OCI-LY7 (cell line): Measurements from ENCODE around the gene ZNF750. TPM values are rescaled to one million over a fixed set of nuclear protein-coding genes. Genes with fewer than 3 reads are reported as not detected.

Source experiments
- BruUV-seq: library from RNA; stranded (reverse); fragments of 400-500 nt; replicated peaks from 2 replicates; lab custom pipeline; 2021; lab: Mats Ljungman, UMichigan
- CTCF ChIA-PET: fragments of 300-600 bp; sonication (Branson Sonifier 250); formaldehyde crosslinking; loops from one replicate; lab custom pipeline; 2022; ENCODE audit warnings: antibody characterized with exemption; ENCODE audit not compliant: unreplicated experiment; lab: Charles Lee
- POLR2A ChIA-PET: fragments of 300-600 bp; sonication (Branson Sonifier 250); formaldehyde crosslinking; loops from one replicate; lab custom pipeline; 2022; ENCODE audit warnings: antibody characterized with exemption; lab: Charles Lee
- DNase-seq: peaks from one replicate; pipeline ENCODE4 v3.0.0-alpha.2; 2015; ENCODE audit warnings: low spot score
- H2AFZ ChIP-seq: fragments of 200-600 bp; sonication (generic), shearing (Covaris generic); 2 replicates; pipeline ENCODE4 v1.6.1; 2014; ENCODE audit warnings: mild to moderate bottlenecking, antibody characterized with exemption, low read length, moderate library complexity
- H3K27ac ChIP-seq: fragments of 200-600 bp; sonication (generic); 2 replicates; pipeline ENCODE4 v1.5.1; 2014; ENCODE audit warnings: mixed run types, low read depth, mild to moderate bottlenecking, moderate library complexity, low read length, inconsistent platforms; ENCODE audit not compliant: poor library complexity, severe bottlenecking
- H3K36me3 ChIP-seq: fragments of 200-600 bp; sonication (generic); 2 replicates; pipeline ENCODE4 v1.6.1; 2014; ENCODE audit warnings: mild to moderate bottlenecking, antibody characterized with exemption, low read length, moderate library complexity, mixed read lengths; ENCODE audit not compliant: insufficient read depth
- H3K4me1 ChIP-seq: fragments of 200-600 bp; sonication (generic); 2 replicates; pipeline ENCODE4 v1.5.1; 2014; ENCODE audit warnings: mild to moderate bottlenecking, low read length; ENCODE audit not compliant: insufficient read depth, poor library complexity, severe bottlenecking
- H3K4me2 ChIP-seq: fragments of 200-600 bp; sonication (generic); 2 replicates; pipeline ENCODE4 v1.6.1; 2014; ENCODE audit warnings: mild to moderate bottlenecking, low read length
- H3K4me3 ChIP-seq: fragments of 200-600 bp; sonication (generic); 2 replicates; pipeline ENCODE4 v1.5.1; 2014; ENCODE audit warnings: mild to moderate bottlenecking, low read depth, low read length; ENCODE audit not compliant: poor library complexity, severe bottlenecking
- H3K79me2 ChIP-seq: fragments of 200-600 bp; sonication (generic); 2 replicates; pipeline ENCODE4 v1.6.1; 2016; ENCODE audit warnings: low read depth, mild to moderate bottlenecking, low read length, moderate library complexity, mixed read lengths; ENCODE audit not compliant: insufficient read depth
- H3K9me2 ChIP-seq: fragments of 200-600 bp; sonication (generic); 2 replicates; pipeline ENCODE4 v1.6.1; 2016; ENCODE audit warnings: mild to moderate bottlenecking, low read length, mixed read lengths; ENCODE audit not compliant: insufficient read depth
- H3K9me3 ChIP-seq: fragments of 200-600 bp; sonication (generic); 2 replicates; pipeline ENCODE4 v1.6.1; 2014; ENCODE audit warnings: mild to moderate bottlenecking, mixed run types, low read length, mixed read lengths
- H4K20me1 ChIP-seq: fragments of 200-600 bp; sonication (generic); 2 replicates; pipeline ENCODE4 v1.6.1; 2014; ENCODE audit warnings: mild to moderate bottlenecking, antibody characterized with exemption, low read length, moderate library complexity, mixed read lengths; ENCODE audit not compliant: insufficient read depth
- EZH2phosphoT487 ChIP-seq: fragments of 200-600 bp; sonication (generic); IDR thresholded peaks from 2 replicates; pipeline ENCODE4 v1.6.1; 2018; ENCODE audit warnings: low read depth, borderline replicate concordance, mild to moderate bottlenecking, mixed run types, antibody characterized with exemption, low read length, moderate library complexity, mixed read lengths
- intact Hi-C: fragments of 100-400 bp; cut with micrococcal nuclease; formaldehyde crosslinking; loops from one replicate; pipeline ENCODE4 v1.10.0; 2022; ENCODE audit not compliant: unreplicated experiment
- total RNA-seq, 2 experiments: library from RNA; depleted of rRNA in 1 of 2; stranded (reverse); fragments of >200 nt in 1 of 2; shearing (Covaris generic) in 1 of 2; gene quantifications; 2 replicates each; pipeline ENCODE4 v1.2.3, GENCODE V29; 2014 to 2022
- TF ChIP-seq, protein P1 (sequence below): fragments of 200-600 bp; sonication (generic); conservative IDR thresholded peaks from 2 replicates; pipeline ENCODE4 v1.5.1; 2014; ENCODE audit warnings: mild to moderate bottlenecking, antibody characterized with exemption, low read length, moderate library complexity, mixed read lengths

ZNF750 gene
- total RNA-seq, 2 experiments from 2014 or later, result not detected

DNA sequence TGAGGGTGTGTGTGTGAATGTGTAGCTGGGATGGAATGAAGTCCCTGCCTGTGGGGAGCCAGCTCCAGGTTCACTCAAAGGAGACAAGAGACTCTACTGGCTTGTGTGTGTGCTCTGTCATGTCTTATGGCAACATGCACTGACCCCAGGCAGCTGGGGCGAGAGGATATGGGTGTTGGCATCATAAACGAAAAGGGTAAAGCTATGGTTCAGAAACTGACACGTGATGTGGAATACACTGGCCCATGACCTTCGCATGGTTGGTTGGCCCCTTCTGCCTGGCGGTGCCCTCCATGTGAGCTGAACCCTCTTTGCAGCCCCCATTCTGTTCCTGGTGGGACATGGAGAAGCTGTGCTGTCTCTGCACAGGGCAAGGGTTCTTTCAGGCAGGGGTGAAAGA is 21.9 kb downstream of the ZNF750 start:
- intact Hi-C loops, result no loop called here
- Histone ChIP-seq H2AFZ (no peak overlapping the region), H3K36me3 (peaks cover 81% of the 10 kb centered on the region), H3K79me2 (no peaks in the 10 kb centered on the region), H3K4me2 (no peak overlapping the region), H3K9me3 (peaks cover 7% of the 10 kb centered on the region; the same call in 1 of the 2 replicates), H4K20me1 (no peaks in the 10 kb centered on the region), H3K4me3 (no peak overlapping the region), H3K9me2 (no peaks in the 10 kb centered on the region), H3K27ac (no peak overlapping the region), H3K4me1 (peaks cover 5% of the 10 kb centered on the region)
- BruUV-seq, result no TSS peak
- POLR2A ChIA-PET, result interaction anchor here (0.9 kb wide), 1 partner anchor 100 kb away, joined by 3 read pairs; no protein-coding TSS in a partner anchor
- DNase-seq, result no peak
- no peak for TF ChIP-seq EZH2phosphoT487
- TF ChIP-seq, protein P1, sequence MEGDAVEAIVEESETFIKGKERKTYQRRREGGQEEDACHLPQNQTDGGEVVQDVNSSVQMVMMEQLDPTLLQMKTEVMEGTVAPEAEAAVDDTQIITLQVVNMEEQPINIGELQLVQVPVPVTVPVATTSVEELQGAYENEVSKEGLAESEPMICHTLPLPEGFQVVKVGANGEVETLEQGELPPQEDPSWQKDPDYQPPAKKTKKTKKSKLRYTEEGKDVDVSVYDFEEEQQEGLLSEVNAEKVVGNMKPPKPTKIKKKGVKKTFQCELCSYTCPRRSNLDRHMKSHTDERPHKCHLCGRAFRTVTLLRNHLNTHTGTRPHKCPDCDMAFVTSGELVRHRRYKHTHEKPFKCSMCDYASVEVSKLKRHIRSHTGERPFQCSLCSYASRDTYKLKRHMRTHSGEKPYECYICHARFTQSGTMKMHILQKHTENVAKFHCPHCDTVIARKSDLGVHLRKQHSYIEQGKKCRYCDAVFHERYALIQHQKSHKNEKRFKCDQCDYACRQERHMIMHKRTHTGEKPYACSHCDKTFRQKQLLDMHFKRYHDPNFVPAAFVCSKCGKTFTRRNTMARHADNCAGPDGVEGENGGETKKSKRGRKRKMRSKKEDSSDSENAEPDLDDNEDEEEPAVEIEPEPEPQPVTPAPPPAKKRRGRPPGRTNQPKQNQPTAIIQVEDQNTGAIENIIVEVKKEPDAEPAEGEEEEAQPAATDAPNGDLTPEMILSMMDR, result no peak
- CTCF ChIA-PET, result no interaction called here

DNA sequence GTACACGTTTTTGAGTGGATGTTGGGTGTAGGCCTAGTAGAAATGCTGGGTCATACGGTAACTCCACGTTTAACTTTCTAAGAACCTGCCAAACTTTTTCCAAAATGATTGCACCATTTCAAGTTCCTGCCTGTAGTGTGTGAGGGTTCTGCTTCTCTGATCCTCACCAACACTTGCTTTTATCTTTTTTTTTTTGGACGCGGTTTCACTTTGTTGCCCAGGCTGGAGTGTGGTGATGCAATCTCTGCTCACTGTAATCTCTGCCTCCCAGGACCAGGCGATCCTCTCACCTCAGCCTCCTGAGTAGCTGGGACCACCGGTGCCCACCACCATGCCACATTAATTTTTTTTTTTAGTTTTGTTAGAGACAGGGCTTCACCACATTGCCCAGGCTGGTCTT is 23.5 kb downstream of the ZNF750 start:
- Histone ChIP-seq H3K9me3 (peaks cover 7% of the 10 kb centered on the region; the same call in 1 of the 2 replicates), H3K4me3 (no peak overlapping the region), H3K9me2 (no peaks in the 10 kb centered on the region), H3K27ac (no peak overlapping the region), H3K79me2 (no peaks in the 10 kb centered on the region), H3K4me1 (peaks cover 5% of the 10 kb centered on the region), H3K4me2 (no peak overlapping the region), H3K36me3 (peaks cover 77% of the 10 kb centered on the region), H4K20me1 (no peaks in the 10 kb centered on the region), H2AFZ (no peak overlapping the region)
- ChIA-PET POLR2A (interaction anchor here (0.6 kb wide), 1 partner anchor 54 kb away, joined by 4 read pairs; no protein-coding TSS in a partner anchor), CTCF (no interaction called here)
- intact Hi-C loops, result no loop called here
- TF ChIP-seq, protein P1, result no peak
- no peak for TF ChIP-seq EZH2phosphoT487
- DNase-seq, result no peak
- no TSS peak for BruUV-seq

DNA sequence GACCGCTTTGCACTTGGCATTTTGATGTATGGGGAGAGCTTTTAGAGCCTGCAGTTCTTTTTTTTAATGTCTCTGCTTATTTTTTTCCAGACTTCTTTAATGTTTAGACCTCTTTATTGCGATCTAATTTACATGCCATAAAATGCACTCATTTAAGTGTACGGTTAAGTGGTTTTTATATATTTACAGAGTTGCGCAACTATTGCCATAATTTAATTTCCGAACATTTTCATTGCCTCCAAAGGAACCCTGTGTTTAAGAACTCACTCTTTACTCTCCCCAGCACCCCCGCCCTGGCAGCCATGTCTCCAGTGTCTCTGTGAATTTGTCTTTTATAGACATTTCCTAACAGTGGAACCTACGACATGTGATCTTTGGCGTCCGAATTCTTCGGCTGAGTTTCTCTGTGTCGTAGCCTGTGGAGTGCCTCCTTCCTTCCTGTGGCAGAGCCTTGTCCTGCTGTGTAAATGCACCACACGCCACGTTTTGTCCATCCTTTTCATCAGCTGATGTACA is 24.0 kb downstream of the ZNF750 start:
- Histone ChIP-seq H3K4me2 (no peak overlapping the region), H3K9me2 (no peaks in the 10 kb centered on the region), H2AFZ (no peak overlapping the region), H3K36me3 (peaks cover 77% of the 10 kb centered on the region), H3K79me2 (no peaks in the 10 kb centered on the region), H4K20me1 (no peaks in the 10 kb centered on the region), H3K4me1 (peaks cover 5% of the 10 kb centered on the region), H3K27ac (no peak overlapping the region), H3K4me3 (no peak overlapping the region), H3K9me3 (peaks cover 7% of the 10 kb centered on the region; the same call in 1 of the 2 replicates)
- DNase-seq, result no peak
- POLR2A ChIA-PET, result no interaction called here
- CTCF ChIA-PET, result no interaction called here
- no TSS peak for BruUV-seq
- intact Hi-C loops, result no loop called here
- TF ChIP-seq, protein P1, result no peak
- no peak for TF ChIP-seq EZH2phosphoT487
